Stimulated activated CD8-positive, alpha-beta memory T cell treated with anti-CD3 and anti-CD28 coated beads, Interleukin-4, amount 100 ng/mL, for 4 hours (primary cell): ENCODE results near the gene TMEM217.
"Not testable (repeated sequence)": the region's sequence is repeated elsewhere in the genome, so short reads cannot be mapped to it uniquely, and the experiment has no call there.

Experiments used
- DNase-seq, 2 donors: peaks; one replicate each; pipeline ENCODE4 v3.0.0-alpha.2; 2020; ENCODE audit warnings: low read depth in 2 of 2, low spot score in 1 of 2

Gene TMEM217

GRCh38 chr6:37218511-37218910 lies 39.4 kb downstream of the TMEM217 start:
- no peak for DNase-seq

GRCh38 chr6:37218061-37218460 lies 39.9 kb downstream of the TMEM217 start:
- no peak for DNase-seq

- DNase-seq, result no peak
Measured at GRCh38 chr6:37212268-37212667, 45.7 kb downstream of the TMEM217 start.

- DNase-seq, result peak; percentile 50 to 75
Measured at GRCh38 chr6:37210313-37210968, 47.5 kb downstream of the TMEM217 start.

- DNase-seq, result no peak
Measured at GRCh38 chr6:37209461-37210205, 48.3 kb downstream of the TMEM217 start.

GRCh38 chr6:37208793-37209192 lies 49.2 kb downstream of the TMEM217 start:
- no peak for DNase-seq

GRCh38 chr6:37207903-37208456 lies 50.0 kb downstream of the TMEM217 start:
- peak; percentile 75 to 85 for DNase-seq

GRCh38 chr6:37206622-37207021 lies 51.3 kb downstream of the TMEM217 start:
- DNase-seq, result no peak

- DNase-seq, result no peak
Measured at GRCh38 chr6:37205997-37206340, 52.0 kb downstream of the TMEM217 start.

GRCh38 chr6:37205175-37205996 lies 52.6 kb downstream of the TMEM217 start:
- no peak for DNase-seq

- no peak for DNase-seq
Measured at GRCh38 chr6:37204014-37204751, 53.8 kb downstream of the TMEM217 start.

GRCh38 chr6:37202788-37203491 lies 55.0 kb downstream of the TMEM217 start:
- no peak for DNase-seq

- DNase-seq, result no peak
Measured at GRCh38 chr6:37201726-37202125, 56.2 kb downstream of the TMEM217 start.

GRCh38 chr6:37200085-37200484 lies 57.9 kb downstream of the TMEM217 start:
- DNase-seq, result no peak

- DNase-seq, result not testable (repeated sequence)
Measured at GRCh38 chr6:37196451-37196850, 61.5 kb downstream of the TMEM217 start.

- DNase-seq, result not testable (repeated sequence)
Measured at GRCh38 chr6:37194886-37195285, 63.1 kb downstream of the TMEM217 start.

- DNase-seq, result no peak
Measured at GRCh38 chr6:37192666-37193065, 65.3 kb downstream of the TMEM217 start.

- DNase-seq, result no peak
Measured at GRCh38 chr6:37190159-37190535, 67.8 kb downstream of the TMEM217 start.

GRCh38 chr6:37188962-37189510 lies 68.9 kb downstream of the TMEM217 start:
- no peak for DNase-seq
